ENCODE measurements around the gene ZFYVE21.

The ZFYVE21 gene

GRCh38 chr14:103716899-103717411 lies 1.3 kb downstream of the ZFYVE21 start:
- peak overlapping the region; percentile 72 for H3K4me3 ChIP-seq (ENCODE audit: low read length)
- no peak for TF ChIP-seq CTCF (conservative IDR thresholded peaks at IDR 0.05; ENCODE audit: low read length)
- DNase-seq (ENCODE audit: low read depth), result no peak

- DNase-seq (ENCODE audit: low read depth), result peak; percentile 53
- H3K4me3 ChIP-seq (ENCODE audit: low read length), result no peak overlapping the region
- TF ChIP-seq CTCF (conservative IDR thresholded peaks at IDR 0.05; ENCODE audit: low read length), result no peak
Observed at GRCh38 chr14:103718572-103718971, 3.0 kb downstream of the ZFYVE21 start.

GRCh38 chr14:103719751-103720150 lies 4.1 kb downstream of the ZFYVE21 start:
- no peak overlapping the region for H3K4me3 ChIP-seq (ENCODE audit: low read length)
- DNase-seq (ENCODE audit: low read depth), result no peak
- TF ChIP-seq CTCF (conservative IDR thresholded peaks at IDR 0.05; ENCODE audit: low read length), result no peak

GRCh38 chr14:103721334-103722120 lies 5.9 kb downstream of the ZFYVE21 start:
- no peak for DNase-seq (ENCODE audit: low read depth)
- no peak overlapping the region for H3K4me3 ChIP-seq (ENCODE audit: low read length)
- no peak for TF ChIP-seq CTCF (conservative IDR thresholded peaks at IDR 0.05; ENCODE audit: low read length)

GRCh38 chr14:103723748-103724081 lies 8.1 kb downstream of the ZFYVE21 start:
- TF ChIP-seq CTCF (conservative IDR thresholded peaks at IDR 0.05; ENCODE audit: low read length), result no peak
- DNase-seq (ENCODE audit: low read depth), result no peak
- no peak overlapping the region for H3K4me3 ChIP-seq (ENCODE audit: low read length)

- no peak overlapping the region for H3K4me3 ChIP-seq (ENCODE audit: low read length)
- no peak for TF ChIP-seq CTCF (conservative IDR thresholded peaks at IDR 0.05; ENCODE audit: low read length)
- DNase-seq (ENCODE audit: low read depth), result peak; percentile 46
Observed at GRCh38 chr14:103724116-103724515, 8.5 kb downstream of the ZFYVE21 start.

- TF ChIP-seq CTCF (conservative IDR thresholded peaks at IDR 0.05; ENCODE audit: low read length), result no peak
- DNase-seq (ENCODE audit: low read depth), result no peak
- H3K4me3 ChIP-seq (ENCODE audit: low read length), result no peak overlapping the region
Observed at GRCh38 chr14:103725001-103725682, 9.5 kb downstream of the ZFYVE21 start.
